Measurements from ENCODE around the gene PGLYRP4.

PGLYRP4 gene, protein sequence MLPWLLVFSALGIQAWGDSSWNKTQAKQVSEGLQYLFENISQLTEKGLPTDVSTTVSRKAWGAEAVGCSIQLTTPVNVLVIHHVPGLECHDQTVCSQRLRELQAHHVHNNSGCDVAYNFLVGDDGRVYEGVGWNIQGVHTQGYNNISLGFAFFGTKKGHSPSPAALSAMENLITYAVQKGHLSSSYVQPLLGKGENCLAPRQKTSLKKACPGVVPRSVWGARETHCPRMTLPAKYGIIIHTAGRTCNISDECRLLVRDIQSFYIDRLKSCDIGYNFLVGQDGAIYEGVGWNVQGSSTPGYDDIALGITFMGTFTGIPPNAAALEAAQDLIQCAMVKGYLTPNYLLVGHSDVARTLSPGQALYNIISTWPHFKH

DNA sequence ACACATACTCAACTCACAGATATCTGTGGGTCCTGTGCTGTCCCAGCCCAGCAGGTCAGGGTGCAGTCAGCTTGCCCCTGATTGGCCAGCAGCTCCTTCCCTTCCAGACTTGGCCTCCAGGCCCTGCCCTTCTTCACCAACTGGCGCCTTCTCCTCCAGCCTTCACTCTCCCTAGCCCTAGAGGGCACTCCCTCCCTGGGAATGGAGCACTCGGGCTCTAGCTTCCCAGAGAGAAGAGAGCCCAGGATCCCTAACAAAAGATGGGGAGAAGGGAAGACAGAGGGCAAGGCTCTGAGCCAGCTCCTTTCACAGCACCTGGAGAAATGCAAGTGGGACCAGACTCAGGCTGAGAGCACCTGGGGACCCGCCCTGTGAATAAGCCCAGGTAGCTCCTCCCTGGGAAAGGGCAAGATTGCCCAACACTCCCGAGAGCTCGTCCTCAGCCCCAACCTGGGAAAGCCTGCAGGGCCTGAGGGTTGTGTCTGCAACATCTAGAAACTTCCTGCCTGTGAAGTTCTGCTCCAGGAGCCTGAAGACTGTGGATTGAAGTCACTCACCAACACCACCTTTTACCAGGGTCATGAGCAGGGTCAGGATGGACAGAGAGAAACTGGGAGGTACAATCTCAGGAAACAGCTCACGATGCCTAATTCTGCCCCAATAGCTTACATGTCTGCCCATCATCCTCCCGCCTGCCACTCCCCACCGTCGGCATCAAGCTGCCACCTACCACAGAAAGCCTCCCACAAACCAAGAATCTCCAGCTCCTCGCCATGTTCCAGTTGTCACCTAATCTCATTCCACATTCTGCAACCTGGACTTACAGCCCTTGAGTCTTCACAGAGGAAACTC, at the start of gene PGLYRP4:
Gene PGLYRP4, minus strand, starts transcription at position 331 of the 852 bp plus-strand sequence. CDS start 909 bp downstream, outside the sequence.
- no peak for DNase-seq

DNA sequence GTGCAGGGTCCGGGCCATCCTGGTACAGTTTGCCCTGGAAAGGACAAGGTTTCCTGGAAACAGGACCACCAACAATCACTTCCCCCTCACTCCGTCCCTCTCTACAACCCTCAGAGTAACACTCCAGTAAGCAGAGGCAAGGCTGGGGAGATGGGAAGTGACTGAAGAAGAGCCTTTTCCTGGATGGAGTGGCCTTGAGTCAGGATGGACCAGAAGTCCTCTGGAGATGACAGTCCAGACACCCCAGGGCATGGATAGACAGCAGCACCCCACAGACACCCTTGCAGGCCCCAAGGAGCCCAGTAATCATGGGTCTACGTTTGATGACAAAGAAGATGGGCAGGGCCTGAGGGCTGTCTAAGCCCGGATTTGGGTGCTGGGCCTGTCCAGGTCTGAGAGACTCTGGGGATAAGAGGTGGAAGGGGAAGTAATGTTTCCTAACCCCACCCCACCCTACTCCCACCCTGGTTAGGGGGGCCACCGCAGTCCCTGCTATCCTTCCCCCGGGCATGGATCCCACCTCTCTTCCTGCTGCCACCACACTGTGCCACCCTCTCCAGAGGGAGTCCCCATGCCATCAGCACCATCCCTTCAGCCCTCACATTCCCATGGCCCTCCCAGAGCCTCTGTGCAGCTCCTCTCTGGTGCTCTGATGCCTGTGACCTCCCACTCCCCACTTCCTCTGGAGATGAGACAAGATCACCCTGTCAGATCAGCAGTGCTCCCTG, 49.4 kb upstream of the PGLYRP4 start:
- no peak for DNase-seq

DNA sequence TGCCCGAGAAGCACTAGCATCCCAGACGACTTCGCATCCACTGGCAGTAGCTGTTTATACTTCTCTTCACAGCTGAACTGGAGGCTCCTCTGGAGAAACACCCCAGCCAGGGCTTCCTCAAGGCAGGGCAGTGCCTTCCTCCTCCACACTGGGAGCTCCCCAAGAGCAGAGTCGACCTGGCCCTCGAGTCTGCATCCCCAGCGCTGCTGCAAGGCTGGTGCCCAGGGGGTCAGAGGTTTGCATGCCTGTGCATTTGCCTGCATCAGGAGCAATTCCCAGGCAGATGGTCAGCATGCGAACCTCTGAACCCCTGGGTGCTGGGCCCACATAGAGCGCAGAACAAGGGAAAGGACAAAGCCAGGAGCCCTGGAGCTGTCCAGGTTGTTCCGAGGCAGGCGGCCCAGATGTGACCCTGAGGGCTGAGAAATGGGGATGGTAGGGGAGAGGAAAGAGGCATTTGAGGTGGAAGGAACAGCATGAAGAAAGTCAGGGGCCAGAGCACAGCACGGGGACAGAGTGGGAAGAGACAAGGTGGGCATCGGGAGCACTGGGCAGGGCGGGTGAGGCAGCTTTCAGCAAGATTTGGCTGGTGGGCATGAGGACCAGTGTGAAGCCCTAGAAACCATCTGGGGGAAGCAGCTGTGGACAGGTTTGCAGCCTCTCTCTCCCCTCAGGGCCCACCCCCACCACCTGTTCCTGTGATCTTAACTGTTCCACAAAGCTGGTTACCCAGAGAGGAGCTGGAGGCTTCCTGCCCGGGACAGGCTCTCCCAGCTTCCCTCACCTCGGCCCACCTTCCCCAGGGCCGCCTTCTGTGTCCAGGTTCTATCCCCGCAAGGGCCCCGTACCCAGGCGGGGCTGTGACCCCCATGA, 48.6 kb upstream of the PGLYRP4 start:
- no peak for DNase-seq

DNA sequence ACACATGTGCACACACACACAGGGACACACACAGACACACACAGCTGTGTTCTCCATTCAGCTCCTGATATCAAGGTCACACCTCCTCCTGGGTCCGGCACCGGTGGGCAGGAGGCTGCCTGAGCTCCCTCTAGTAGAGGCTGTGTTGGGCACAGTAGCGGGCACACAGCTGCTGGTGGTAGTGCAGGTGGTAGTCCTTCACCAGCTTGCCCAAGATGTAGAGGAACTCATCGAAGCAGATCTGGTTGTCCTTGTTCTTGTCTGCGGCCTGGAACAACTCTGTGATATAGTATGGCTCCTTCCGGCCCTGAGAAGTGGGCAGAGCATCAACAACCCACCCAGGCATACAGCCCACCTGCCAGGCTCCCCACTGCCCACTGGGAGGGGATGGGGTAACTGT, 47.8 kb upstream of the PGLYRP4 start:
- no peak for DNase-seq

DNA sequence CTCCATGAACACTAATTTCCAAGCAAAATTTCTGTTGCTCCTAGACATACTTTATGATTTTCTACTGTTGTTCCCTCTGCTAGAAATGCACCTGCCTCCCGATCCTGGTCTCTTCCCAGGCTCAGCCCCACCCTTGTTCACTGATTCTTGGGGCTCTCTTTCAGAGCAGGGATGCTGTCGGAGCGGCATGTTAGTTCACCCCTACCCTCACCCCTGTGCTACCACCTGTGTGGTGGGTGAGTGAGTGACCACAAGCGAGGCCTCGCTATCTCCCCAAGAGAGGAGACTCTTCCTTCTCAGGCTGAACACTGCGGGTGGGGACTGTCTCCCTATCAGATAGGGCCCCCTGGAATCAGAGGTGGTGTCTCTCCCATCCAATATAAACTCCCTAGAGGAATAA, 47.1 kb upstream of the PGLYRP4 start:
- DNase-seq: no peak

DNA sequence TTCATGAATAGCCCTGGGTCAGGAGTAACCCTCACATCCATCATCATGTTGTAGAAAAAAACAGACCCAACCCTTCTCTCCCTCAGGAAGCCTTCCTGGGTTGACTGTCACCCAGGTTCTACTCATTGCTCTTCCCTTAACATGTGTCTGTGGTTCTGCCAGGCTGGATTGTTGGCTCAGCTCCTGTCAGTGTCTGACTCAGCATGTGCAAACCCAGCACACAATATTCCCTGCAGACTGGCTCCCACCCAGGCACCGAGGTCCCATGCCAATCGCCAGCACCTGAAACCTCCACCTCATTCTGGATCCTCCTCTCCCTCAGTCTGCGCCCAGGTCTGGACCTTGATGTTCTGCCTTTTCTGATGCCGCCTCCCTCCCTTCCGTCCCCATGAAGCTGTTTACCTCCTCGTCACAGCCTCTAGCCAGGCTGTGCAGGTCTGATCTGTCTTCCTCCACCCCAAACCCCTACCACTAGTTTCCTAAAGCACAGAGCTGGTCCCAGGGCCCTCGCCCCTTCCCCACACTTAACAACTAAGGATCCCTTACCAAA, 46.6 kb upstream of the PGLYRP4 start:
- no peak for DNase-seq

DNA sequence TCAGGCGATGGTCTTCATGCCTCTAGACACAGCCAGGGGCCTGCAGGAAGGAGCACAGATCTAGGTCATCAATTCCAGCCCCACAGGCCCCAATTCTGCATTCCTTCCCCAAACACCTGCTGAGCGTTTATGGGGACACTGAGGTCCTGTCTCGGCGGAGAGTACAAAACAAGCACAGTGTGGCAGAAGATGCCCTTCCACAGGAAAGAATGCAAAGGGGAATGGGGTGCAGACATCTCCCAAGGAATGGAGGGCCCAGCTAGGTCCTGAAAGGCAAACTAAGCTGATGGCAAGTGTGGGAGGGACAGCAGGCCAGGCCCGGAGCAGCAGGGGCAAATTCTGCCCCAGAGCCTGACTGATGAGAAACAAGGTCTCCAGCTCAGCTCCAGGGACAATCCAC, 45.8 kb upstream of the PGLYRP4 start:
- DNase-seq: no peak

DNA sequence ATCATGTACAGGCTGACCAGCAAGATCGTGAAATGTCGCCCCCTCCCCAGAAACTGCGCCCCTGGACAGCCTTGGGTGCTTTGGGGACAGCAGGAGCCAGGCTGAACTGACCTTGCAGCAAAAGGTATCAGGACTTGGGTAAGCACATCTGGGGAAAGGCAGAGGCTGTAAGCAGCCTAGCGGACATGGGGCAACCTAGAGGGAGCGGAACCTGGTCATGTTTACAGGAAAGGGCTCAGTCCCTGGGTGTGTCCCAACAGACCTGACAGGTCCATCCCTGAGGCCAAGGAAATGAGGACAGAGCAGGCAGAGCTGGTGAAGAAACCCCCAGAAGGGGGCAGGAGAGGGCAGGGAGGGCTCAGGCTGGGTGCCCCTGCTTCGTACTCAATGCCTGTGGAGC, 45.3 kb upstream of the PGLYRP4 start:
- DNase-seq: no peak

DNA sequence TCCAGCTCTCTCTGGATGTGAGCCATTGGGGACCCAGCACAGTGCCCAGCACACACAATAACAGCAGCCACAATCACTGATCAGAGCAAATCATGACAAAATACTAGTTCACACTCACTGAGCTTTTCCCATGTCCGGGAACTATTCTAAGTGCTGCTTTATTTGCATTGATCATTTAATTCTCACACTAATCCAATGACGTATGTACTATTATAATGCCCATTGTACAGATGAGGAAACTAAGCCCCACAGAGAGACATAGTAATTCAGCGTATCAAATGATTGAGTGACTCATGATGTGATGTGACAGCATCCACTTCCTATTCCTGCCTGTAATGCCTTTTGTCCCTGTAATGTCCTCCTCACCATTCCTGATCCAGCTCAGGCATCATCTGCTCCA, 44.2 kb upstream of the PGLYRP4 start:
- DNase-seq: no peak

DNA sequence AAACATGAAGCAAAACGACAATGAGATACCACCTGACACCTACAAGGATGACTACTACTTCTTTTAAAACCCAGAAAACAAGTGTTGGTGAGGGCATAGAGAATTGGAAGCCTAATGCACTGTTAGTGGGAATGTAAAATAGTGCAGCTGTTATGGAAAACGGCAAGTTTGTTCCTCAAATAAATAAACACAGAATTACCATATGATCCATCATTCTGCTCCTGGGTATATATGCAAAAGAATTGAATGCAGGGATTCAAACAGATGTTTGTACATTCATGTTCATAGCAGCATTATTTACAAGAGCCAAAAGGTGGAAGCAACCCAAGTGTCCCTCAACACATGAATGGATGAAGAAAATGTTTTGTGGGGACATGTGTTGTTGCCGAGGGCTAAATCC, 43.6 kb upstream of the PGLYRP4 start:
- DNase-seq: no peak

DNA sequence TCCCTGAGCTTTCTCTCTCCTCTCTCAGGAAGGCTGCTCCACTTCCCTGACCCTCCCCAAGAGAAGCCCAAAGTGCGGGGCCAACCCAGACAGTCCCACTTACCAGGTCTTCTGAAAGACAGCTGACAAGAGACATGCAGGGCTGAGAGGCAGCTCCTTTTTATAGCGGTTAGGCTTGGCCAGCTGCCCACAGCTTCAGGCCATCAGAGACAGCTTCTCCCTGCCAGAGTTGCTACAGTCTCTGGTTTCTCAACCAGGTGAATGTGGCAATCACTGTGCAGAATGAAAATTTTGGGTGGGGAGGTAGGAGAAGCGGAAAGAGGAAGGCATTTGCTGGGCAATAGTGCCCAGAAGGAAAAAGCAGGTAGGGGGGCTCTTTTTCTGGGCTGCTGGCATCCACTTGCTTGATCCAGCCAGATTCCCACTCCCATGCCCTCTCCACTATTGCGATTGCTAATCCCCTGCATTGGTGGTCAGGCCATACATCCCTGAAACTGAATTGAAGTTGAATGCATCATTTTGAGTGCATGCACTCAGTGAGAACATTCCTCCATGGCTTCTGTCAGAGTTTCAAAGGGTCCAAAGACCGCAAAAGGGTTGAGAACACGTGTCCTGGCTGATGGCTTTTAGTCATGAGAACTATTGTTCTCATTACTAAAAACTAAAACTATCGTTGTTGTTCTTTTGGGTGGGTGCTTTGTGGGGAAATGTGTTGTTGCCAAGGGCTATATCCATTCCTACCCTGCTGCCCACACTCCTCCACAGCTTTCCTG, 42.5 kb upstream of the PGLYRP4 start, which contains the start of gene S100A8:
Gene S100A8, minus strand, starts transcription at position 136 of the 773 bp plus-strand sequence. CDS start 538 bp downstream, outside the sequence.
- DNase-seq: no peak

DNA sequence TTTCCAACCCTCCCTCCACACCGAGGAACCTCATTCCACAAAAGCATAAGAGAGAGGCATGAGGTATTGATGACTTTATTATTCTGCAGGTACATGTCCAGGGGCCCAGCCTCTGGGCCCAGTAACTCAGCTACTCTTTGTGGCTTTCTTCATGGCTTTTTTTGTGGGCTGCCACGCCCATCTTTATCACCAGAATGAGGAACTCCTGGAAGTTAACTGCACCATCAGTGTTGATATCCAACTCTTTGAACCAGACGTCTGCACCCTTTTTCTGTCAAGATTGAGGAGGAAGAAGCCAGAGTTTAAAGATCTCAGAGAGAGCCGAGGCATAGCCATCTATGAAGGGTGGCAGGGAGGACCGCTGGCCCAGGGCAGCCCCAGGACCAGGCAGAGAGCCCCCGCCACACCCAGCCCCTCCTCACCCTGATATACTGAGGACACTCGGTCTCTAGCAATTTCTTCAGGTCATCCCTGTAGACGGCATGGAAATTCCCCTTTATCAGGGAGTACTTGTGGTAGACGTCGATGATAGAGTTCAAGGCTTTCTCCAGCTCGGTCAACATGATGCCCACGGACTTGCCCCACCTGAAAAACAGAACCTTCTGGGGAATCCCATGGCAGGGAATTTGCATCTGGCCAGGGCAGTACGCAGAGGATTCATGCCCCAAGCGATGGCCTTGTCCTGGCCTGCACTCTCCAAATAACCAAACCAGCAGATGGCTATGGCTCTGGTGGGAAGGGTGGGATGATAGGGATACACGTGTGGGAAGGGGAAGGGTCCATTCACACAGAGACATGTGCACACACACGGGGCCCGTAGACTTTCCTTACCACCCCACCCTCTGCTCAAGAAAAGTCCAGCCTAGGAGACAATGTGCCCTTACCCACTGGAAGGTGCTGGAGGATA, 41.6 kb upstream of the PGLYRP4 start:
- no peak for DNase-seq

DNA sequence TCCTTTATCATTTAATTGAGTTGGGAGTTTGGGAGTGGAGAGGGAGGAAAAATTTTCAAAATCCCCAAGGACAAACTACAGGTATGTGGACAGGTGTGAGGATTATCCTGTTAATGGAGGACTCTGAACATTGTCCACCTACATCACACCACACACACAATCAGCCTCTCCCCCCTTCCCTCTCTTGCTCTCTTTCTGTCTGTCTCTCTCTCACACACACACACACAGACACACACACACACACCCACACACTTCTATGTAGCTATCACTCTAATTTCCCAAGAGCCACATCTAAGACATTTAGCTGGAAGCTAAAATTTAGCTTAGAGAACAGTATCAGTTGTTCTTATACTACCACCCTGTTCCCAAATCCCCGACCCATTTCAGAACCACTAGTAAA, 40.8 kb upstream of the PGLYRP4 start:
- DNase-seq: no peak

DNA sequence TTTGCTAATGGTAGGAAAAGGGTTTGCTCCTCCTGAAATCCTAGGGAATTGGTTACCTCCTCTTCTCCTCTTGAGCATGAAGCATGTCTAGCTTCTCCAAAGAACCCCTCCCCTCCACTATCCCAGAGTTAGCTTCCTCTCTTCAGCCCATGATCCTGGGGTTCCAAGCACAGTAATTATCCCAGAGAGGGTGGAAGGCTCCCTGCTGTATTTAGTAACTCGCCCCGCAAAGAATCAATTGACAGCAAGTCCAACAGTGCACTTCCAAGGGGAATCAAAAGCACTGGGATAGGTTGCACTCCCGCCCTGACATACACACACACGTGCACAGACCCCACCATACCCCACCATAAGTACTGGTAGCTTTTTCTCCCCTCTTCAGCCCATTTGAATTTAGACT, 39.1 kb upstream of the PGLYRP4 start:
- no peak for DNase-seq

DNA sequence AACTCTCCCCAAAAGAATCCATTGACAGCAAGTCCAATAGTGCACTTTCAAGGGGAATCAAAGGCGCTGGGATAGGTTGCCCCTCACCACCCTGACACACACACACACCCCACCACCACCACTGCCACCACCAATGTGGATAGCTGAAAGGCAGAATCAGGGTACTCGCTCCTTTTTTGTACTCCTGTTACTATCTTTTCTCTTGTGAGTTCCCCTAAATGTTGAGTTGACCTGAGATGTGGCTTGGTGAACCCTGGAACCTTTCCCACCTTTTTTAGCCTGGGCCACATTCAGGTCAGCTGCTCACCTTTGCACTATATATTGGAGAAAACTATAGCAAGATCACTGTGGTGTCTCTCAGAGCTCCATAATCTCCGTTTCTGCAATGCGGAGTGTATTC, 38.4 kb upstream of the PGLYRP4 start:
- DNase-seq: no peak

DNA sequence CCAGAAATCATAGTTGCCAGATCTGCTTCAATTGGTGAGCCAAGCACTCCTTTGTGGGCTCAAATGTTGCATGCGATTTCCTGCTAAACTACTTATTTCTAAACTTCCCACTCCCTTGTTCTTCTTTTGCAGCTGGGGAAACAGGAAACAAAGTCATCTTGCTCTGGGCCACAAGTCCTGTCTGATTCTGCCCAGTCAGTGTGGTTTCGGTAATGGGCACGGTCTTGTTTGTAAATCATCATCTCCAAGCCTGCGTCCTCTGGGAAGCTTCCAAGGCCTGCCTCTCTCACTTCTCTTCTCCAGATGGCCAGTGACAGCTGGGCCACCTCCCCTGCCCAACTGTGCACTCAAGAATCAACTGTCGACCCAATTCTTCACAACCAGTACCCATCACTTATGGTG, 37.9 kb upstream of the PGLYRP4 start:
- DNase-seq: no peak

DNA sequence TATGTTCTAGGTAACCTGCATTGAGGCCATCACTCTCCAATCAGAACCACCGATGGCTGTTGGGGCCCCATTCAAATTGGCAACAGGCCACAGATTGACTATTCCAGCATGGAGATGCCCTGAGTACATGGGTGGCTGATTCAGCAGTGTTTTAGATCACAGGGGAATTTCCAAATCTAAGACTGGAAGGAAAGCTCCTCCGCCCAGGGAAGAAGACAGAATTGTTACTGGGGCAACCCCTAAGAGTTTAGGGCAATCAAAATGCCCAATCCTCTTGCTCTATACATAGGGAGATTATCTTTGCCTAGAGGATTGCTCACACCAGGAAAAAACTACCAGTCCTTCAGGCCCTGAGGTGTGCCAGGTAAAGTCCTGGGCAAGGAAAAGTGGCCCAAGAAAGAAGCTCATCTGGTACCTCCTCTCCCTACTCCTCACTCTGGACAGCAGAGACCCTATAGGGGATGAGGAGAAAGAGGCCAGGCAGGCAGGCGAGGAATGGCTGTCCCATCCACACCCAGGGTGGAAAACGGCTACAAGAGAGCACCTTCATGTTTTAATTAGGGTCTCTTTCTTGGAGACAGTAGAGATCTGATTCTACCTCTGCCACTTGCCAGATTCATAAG, 36.4 kb upstream of the PGLYRP4 start:
- no peak for DNase-seq

DNA sequence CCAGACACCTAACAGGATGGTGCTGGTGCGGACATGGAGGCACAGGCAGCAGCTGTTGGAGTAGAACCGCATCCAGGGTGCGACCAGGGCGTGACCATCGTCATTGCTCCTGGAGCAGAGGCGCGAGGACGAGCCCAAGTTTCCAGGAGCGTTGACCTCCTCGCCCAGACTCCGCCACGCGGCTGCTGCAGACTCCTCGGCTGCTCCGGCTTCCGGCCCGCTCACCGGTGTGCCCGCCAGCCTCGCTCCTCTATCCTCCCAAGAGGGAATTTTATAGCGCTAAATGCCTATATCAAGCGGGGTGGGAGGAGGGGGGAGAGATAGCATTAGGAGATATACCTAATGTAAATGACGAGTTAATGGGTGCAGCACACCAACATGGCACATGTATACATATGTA, 32.1 kb upstream of the PGLYRP4 start:
- no peak for DNase-seq

DNA sequence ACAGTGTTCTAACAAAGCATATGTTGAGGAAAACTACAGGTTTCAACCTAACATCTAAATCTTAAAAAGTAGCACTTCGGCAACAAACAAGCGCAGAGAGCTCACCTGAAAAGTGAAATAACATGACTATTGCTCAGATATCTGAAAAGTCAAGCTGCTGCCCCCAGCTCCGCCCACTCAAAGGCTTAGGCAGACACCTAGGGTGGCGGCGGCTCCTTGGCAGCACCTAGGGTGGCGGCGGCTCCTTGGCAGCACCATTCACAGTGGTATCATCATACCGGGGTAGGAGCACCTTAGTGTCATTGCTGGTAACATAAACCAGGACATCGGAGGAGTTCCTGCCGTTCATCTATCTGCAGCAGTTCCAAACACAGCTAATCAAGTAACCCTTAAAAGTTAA, 30.9 kb upstream of the PGLYRP4 start:
- no peak for DNase-seq

DNA sequence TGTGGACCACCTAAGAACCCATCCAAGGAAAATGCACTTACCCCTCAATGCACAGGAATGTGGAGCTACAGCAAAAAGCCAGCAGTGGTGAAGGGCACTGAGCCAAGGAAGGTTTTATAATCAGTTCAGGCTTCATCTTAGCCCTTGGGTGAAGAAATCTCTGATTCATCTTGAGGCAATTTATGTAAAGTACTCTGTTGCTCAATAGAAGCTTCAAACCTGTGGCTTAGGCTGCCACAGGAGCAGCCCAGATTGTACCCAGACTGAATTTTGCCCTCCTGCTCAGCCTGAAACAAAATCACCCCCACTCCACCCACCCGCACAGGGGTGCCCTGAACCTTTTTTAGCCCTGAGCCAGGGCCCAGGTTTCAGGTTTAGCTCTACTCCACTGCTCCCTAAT, 26.9 kb upstream of the PGLYRP4 start, which contains the start of gene S100A12:
Gene S100A12, minus strand, starts transcription at position 111 of the 400 bp plus-strand sequence. CDS start 1,029 bp downstream, outside the sequence.
- no peak for DNase-seq
